PFSK-1 (cell line): Measurements from ENCODE around the gene APC.

ENCODE experiments used
- FOXP2 ChIP-seq: optimal IDR thresholded peaks from 2 replicates; pipeline ENCODE3; 2011; ENCODE audit warnings: borderline replicate concordance, control low read depth, inconsistent platforms; ENCODE audit not compliant: insufficient read depth; ENCODE audit errors: extremely low read length, extremely low read depth
- POLR2AphosphoS5 ChIP-seq: IDR thresholded peaks from 2 replicates; pipeline ENCODE4 v1.6.1; 2012; ENCODE audit warnings: low read depth, mild to moderate bottlenecking, control low read depth, low read length, moderate library complexity
- REST ChIP-seq, 2 experiments: IDR thresholded peaks; 2 replicates each; pipeline versions ENCODE4 v1.6.1 to v1.8.0; 2011 to 2012; ENCODE audit warnings: low read depth in 2 of 2, low read length in 2 of 2, control low read depth in 1 of 2, inconsistent platforms in 1 of 2, mild to moderate bottlenecking in 1 of 2, moderate library complexity in 1 of 2; ENCODE audit not compliant: insufficient read depth in 1 of 2
- SIN3A ChIP-seq: IDR thresholded peaks from 2 replicates; pipeline ENCODE4 v1.6.1; 2012; ENCODE audit warnings: mild to moderate bottlenecking, low read length, moderate library complexity, borderline replicate concordance; ENCODE audit not compliant: insufficient read depth
- TAF1 ChIP-seq: IDR thresholded peaks from 2 replicates; pipeline ENCODE4 v1.6.1; 2012; ENCODE audit warnings: low read length, control low read depth, borderline replicate concordance; ENCODE audit not compliant: insufficient read depth

GRCh38 chr5:112844489-112844888, 106.8 kb downstream of the APC start:
- TF ChIP-seq REST (IDR thresholded peaks at IDR 0.05; ENCODE audit: insufficient read depth in 1 of 2, low read depth in 2 of 2, low read length in 2 of 2): no peak
- no peak for TF ChIP-seq POLR2AphosphoS5
- TF ChIP-seq TAF1: no peak
- TF ChIP-seq SIN3A: no peak
- no peak for TF ChIP-seq FOXP2
